Muscle of arm (tissue), 12 donors: ENCODE results near the gene KHNYN. TPM values are rescaled to one million over a fixed set of nuclear protein-coding genes. Genes with fewer than 3 reads are reported as not detected.
A peak's percentile ranks its signal among the peaks of the same experiment; 100 is the strongest.

Experiments
- DNase-seq: peaks from one replicate; pipeline ENCODE4 v3.0.0-alpha.2; 2013
- polyA plus RNA-seq, 12 donors: library from polyadenylated mRNA; unstranded; fragments of 120-200 nt; gene quantifications; one replicate each; pipeline ENCODE4 v1.2.1, GENCODE V29; 2013; ENCODE audit not compliant: insufficient read length in 12 of 12

The KHNYN gene
- polyA plus RNA-seq, 12 donors, result 31.7 to 65.4 (median 36.7) TPM; not detected in 1

DNA sequence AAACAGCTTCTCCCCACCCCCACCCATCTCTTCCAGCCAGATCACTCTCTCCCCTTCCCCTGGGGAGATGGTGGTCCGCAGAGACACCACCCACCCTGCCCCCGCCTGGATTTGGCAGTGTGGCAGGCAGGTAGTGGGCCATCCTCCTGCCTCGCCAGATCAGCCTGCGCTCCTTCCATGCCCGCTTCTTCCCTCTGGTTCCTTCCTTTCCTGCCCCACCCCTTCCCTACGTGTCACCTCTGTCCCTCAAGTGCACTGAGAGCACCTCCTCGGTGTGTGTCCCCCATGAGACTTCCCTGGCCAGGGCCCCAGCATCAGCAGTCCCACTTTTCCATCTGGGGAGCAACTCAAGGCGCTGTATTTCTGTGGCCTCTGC lies 30.3 kb upstream of the KHNYN start:
- no peak for DNase-seq

DNA sequence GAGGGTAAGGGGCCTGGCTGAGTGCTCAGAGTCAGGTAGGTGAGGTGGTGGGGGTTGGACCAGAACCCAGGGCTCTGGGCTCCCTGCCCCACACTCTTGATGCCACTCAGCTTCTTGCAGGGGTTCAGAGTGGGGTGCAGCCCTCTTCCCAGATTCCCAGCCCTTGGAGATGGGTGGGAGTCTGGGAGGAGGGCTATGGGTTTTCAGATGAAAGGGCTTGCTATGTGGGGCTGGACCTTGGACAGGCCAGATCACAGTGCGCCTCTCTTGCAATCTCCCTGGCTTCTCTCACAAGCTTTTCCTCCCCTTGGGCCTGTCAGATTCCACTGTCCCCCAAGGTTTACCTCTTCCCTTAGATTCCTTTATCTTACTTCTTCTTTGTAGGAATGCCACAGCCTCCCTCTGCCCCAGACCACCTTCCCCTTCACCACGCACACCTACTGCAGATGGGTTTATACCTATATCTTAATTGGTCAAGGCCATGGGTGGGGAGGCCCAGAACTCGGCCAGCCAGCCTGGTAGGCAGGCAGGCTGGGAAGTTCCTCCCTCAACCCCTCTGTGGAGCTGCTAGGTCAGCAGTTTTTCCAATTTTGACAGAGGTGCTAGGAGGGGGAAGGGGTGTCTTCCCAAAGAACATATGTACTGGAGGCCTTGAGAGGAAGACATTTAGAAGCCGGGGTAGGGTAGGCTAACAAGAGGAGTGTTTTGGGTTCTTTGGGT lies 29.6 kb upstream of the KHNYN start:
- no peak for DNase-seq

GRCh38 chr14:24401810-24402702 lies 27.7 kb upstream of the KHNYN start:
- no peak for DNase-seq

DNA sequence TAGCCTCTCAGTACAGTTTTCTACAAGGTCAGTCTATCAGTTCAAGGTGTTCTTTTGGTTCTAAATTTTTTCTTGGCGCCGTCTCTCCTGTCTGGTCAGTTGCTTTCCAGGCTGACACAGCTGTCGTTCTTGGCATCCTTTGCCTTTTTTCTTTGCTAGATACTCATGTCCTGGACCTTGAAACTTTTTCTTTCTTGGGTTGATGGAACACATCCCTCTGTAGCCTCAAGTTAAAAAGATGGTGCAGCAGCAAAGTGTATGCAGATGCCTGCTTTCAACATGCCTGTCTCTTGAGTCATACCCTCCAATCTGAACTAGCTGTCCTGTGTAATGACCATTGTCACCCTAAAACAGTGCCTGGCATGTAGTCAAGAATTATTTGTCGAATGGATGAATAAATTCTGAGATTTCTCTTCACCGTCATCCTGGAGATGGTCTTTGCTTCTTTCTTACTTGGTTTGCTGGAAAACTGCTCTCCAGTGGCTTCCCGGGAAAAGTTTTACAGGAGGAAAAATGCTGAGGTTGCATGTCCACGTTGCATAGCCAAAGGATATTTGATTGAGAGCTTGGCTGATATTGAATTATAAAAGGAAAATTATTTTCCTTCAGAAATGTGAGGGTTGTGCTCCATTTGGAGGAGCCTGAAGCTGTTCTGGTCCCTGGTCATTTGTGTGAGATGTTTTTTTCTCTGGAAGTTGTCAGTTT lies 26.3 kb upstream of the KHNYN start:
- DNase-seq, result peak; percentile 62

DNA sequence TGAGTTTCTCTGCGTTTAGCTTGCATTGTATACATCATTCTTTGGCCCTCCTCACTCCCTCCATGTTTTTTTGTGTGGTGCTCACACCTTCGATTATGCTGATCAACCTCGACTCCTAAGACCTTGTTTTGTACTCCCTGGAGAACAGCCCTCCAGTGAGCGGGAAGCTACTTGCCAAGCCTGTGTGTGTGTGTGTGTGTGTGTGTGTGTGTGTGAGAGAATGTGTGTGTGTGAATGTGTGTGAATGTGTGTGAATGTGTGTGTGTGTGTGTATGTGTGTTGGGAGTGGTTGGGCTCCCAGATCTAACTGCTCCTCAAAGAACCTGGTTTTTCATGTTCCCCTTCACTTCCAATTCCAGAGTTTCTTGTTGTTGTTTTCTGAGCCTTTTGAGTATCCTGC lies 24.9 kb upstream of the KHNYN start:
- no peak for DNase-seq

- no peak for DNase-seq
Measured at GRCh38 chr14:24406416-24406815, 23.3 kb upstream of the KHNYN start.

GRCh38 chr14:24407608-24408325 lies 22.0 kb upstream of the KHNYN start:
- no peak for DNase-seq

DNA sequence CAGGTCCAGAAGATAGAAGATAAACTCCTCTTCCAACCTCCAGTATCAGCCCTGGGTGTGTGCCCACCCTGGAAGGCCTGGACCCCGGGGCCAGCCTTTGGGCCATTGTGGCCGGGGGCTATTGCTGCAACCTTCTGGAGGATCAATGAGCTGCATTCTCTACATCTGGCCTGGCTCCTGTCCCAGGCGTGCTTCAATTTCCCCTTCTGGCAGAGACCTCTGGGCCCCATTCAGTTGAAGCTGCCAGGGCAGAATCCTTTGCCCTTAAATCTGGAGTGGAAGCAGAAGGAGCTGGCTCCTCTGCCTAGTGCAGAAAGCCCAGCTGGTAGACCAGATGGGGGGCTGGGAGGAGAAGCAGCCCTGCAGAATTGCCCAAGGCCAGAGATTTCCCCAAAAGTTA lies 21.0 kb upstream of the KHNYN start:
- DNase-seq, result no peak

- no peak for DNase-seq
Measured at GRCh38 chr14:24409192-24409591, 20.6 kb upstream of the KHNYN start.

- no peak for DNase-seq
Measured at GRCh38 chr14:24409956-24410355, 19.8 kb upstream of the KHNYN start.

GRCh38 chr14:24411443-24412389 lies 18.0 kb upstream of the KHNYN start:
- DNase-seq, result no peak

GRCh38 chr14:24414077-24414476 lies 15.7 kb upstream of the KHNYN start:
- DNase-seq, result no peak

GRCh38 chr14:24414732-24415420 lies 14.9 kb upstream of the KHNYN start:
- DNase-seq, result no peak

DNA sequence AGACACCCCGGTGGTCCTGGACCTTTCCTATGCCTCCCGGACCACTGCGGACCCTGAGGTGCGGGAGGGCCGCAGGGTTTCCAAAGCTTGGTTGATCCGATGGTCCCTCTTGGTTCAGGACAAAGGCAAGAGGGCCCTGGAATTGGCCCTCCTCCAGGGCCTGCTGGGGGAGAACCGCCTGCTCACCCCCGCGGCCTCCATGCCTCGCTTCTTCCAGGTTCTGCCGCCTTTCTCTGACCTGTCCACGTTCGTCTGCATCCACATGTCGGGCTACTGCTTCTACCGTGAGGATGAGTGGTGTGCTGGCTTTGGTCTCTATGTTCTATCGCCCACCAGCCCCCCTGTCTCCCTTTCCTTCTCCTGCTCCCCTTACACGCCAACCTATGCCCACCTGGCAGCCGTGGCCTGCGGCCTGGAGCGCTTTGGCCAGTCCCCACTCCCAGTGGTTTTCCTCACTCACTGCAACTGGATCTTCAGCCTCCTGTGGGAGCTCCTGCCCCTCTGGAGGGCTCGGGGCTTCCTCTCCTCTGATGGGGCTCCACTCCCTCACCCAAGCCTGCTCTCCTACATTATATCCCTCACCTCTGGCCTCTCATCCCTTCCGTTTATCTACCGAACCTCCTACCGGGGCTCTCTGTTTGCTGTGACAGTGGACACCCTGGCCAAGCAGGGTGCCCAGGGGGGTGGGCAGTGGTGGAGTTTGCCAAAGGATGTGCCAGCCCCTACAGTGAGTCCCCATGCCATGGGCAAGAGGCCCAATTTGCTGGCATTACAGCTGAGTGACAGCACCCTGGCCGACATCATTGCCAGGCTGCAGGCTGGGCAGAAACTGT lies 14.1 kb upstream of the KHNYN start:
- DNase-seq, result no peak

DNA sequence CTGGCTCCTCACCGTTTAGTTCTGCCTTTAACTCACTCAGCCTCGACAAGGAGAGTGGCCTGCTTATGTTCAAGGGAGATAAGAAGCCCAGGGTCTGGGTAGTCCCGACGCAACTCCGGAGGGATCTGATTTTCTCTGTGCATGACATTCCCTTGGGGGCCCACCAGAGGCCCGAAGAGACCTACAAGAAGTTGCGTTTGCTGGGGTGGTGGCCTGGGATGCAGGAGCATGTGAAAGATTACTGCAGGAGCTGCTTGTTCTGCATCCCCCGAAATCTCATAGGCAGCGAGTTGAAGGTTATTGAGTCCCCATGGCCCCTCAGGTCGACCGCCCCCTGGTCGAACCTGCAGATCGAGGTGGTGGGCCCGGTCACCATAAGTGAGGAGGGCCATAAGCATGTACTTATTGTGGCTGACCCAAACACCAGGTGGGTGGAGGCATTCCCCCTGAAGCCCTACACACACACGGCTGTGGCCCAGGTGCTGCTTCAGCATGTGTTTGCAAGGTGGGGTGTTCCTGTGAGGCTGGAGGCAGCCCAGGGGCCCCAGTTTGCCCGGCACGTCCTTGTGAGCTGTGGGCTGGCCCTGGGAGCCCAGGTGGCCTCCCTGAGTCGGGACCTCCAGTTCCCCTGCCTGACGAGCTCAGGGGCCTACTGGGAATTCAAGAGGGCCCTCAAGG lies 13.4 kb upstream of the KHNYN start:
- DNase-seq, result no peak

DNA sequence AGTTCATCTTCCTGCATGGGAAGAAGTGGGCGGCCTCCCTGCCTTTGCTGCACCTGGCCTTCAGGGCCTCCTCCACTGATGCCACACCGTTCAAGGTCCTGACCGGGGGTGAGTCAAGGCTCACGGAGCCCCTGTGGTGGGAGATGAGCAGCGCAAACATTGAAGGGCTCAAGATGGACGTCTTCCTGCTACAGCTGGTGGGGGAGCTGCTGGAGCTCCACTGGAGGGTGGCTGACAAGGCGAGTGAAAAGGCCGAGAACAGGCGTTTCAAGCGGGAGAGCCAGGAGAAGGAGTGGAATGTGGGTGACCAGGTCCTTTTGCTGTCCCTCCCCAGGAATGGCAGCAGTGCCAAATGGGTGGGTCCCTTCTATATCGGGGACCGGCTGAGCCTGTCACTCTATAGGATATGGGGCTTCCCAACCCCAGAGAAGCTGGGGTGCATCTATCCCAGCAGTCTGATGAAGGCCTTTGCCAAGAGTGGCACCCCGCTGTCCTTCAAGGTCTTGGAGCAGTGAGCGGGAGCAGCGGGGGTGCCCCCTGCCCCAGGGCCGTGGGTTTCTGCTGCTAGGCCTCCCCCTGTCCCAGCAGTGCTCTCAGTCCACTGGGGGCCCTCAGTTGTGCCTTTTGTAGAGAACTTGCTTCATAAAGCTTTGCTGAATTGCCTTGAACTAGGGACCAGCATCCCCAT lies 12.7 kb upstream of the KHNYN start:
- DNase-seq, result no peak

GRCh38 chr14:24417832-24418491 lies 11.8 kb upstream of the KHNYN start:
- no peak for DNase-seq
